ENCODE data around the gene PRR33. TPM values are rescaled to one million over a fixed set of nuclear protein-coding genes. Genes with fewer than 3 reads are reported as not detected.

PRR33 gene
- polyA plus RNA-seq, 2 of the 4 experiments (the other 2 are of a cell fraction): not detected

GRCh38 chr11:1922481-1923081 is 30.9 kb upstream of the PRR33 start:
- no peaks in the 10 kb centered on the region for H3K9me3 ChIP-seq
- DNase-seq (ENCODE audit: low read depth in 1 of 2, low spot score in 1 of 2) (no peak), ATAC-seq (no peak), FAIRE-seq (no peak)
- 69% methylated on average over 14 of the region's 14 CpGs for WGBS (ENCODE audit: missing lambda C conversion rate)
- no peak overlapping the region for H3K4me3 ChIP-seq
- ChIA-PET POLR2A (no interaction called here), CTCF (interaction anchor here (1.1 to 6.3 kb wide), 11 partner anchors 11 to 270 kb away, joined by 3 to 65 read pairs (median 11); no protein-coding TSS in a partner anchor)
- H3K27ac ChIP-seq: no peak overlapping the region
- H3K4me1 ChIP-seq: no peaks in the 10 kb centered on the region
- no peak overlapping the region for H3K4me2 ChIP-seq
- TF ChIP-seq CBX2 (IDR thresholded peaks at IDR 0.05; ENCODE audit: borderline replicate concordance, low read depth) (no peak), BHLHE40 (IDR thresholded peaks at IDR 0.05; ENCODE audit: low read depth, low read length) (no peak), EP300 (IDR thresholded peaks at IDR 0.05) (no peak), REST (IDR thresholded peaks at IDR 0.05) (no peak), ELK1 (IDR thresholded peaks at IDR 0.05; ENCODE audit: low read depth, low read length) (no peak), TFCP2L1 (CRISPR knock-in tag; IDR thresholded peaks at IDR 0.05) (no peak), JUNB (IDR thresholded peaks at IDR 0.05) (no peak), RCOR1 (IDR thresholded peaks at IDR 0.05; ENCODE audit: low read depth, low read length) (no peak), MYC (IDR thresholded peaks at IDR 0.05; ENCODE audit: borderline replicate concordance, low read length) (no peak), ZC3H11A (IDR thresholded peaks at IDR 0.05) (no peak), HOXB5 (CRISPR knock-in tag; IDR thresholded peaks at IDR 0.05) (no peak), GATA3 (IDR thresholded peaks at IDR 0.05; ENCODE audit: borderline replicate concordance) (no peak), RFX5 (IDR thresholded peaks at IDR 0.05) (no peak), HOXA7 (CRISPR knock-in tag; IDR thresholded peaks at IDR 0.05) (no peak), JUN (IDR thresholded peaks at IDR 0.05) (no peak), PBX3 (IDR thresholded peaks at IDR 0.05) (no peak)
- TF ChIP-seq, protein P1, sequence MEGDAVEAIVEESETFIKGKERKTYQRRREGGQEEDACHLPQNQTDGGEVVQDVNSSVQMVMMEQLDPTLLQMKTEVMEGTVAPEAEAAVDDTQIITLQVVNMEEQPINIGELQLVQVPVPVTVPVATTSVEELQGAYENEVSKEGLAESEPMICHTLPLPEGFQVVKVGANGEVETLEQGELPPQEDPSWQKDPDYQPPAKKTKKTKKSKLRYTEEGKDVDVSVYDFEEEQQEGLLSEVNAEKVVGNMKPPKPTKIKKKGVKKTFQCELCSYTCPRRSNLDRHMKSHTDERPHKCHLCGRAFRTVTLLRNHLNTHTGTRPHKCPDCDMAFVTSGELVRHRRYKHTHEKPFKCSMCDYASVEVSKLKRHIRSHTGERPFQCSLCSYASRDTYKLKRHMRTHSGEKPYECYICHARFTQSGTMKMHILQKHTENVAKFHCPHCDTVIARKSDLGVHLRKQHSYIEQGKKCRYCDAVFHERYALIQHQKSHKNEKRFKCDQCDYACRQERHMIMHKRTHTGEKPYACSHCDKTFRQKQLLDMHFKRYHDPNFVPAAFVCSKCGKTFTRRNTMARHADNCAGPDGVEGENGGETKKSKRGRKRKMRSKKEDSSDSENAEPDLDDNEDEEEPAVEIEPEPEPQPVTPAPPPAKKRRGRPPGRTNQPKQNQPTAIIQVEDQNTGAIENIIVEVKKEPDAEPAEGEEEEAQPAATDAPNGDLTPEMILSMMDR (IDR thresholded peaks at IDR 0.05): no peak
- TF ChIP-seq, protein P2, sequence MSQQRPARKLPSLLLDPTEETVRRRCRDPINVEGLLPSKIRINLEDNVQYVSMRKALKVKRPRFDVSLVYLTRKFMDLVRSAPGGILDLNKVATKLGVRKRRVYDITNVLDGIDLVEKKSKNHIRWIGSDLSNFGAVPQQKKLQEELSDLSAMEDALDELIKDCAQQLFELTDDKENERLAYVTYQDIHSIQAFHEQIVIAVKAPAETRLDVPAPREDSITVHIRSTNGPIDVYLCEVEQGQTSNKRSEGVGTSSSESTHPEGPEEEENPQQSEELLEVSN (IDR thresholded peaks at IDR 0.05; ENCODE audit: borderline replicate concordance, low read depth): no peak
- TF ChIP-seq, protein P3, sequence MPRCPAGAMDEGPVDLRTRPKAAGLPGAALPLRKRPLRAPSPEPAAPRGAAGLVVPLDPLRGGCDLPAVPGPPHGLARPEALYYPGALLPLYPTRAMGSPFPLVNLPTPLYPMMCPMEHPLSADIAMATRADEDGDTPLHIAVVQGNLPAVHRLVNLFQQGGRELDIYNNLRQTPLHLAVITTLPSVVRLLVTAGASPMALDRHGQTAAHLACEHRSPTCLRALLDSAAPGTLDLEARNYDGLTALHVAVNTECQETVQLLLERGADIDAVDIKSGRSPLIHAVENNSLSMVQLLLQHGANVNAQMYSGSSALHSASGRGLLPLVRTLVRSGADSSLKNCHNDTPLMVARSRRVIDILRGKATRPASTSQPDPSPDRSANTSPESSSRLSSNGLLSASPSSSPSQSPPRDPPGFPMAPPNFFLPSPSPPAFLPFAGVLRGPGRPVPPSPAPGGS (IDR thresholded peaks at IDR 0.05): no peak
- TF ChIP-seq, protein P4, sequence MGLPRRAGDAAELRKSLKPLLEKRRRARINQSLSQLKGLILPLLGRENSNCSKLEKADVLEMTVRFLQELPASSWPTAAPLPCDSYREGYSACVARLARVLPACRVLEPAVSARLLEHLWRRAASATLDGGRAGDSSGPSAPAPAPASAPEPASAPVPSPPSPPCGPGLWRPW (IDR thresholded peaks at IDR 0.05): no peak

All from A549 (cell line).